Sigmoid colon (tissue), 7 donors: ENCODE measurements around the gene HPSE. TPM values are rescaled to one million over a fixed set of nuclear protein-coding genes. Genes with fewer than 3 reads are reported as not detected.

Experiments used
- DNase-seq: peaks from one replicate; pipeline ENCODE4 v3.0.0-alpha.2; 2019
- H3K27ac ChIP-seq, 4 donors: fragments of 200-600 bp; sonication (generic); one replicate each; pipeline ENCODE4 v1.5.1; 2016 to 2019; ENCODE audit warnings: mild to moderate bottlenecking in 1 of 4
- H3K27me3 ChIP-seq, 3 donors: fragments of 200-600 bp; sonication (generic); one replicate each; pipeline ENCODE4 v1.5.1; 2019; ENCODE audit warnings: mild to moderate bottlenecking in 1 of 3
- H3K36me3 ChIP-seq, 4 donors: fragments of 200-600 bp; sonication (generic); one replicate each; pipeline ENCODE4 v1.5.1; 2016 to 2019
- H3K4me1 ChIP-seq, 4 donors: fragments of 200-600 bp; sonication (generic); one replicate each; pipeline ENCODE4 v1.5.1; 2017 to 2019
- H3K4me3 ChIP-seq, 4 donors: fragments of 200-600 bp; sonication (generic); one replicate each; pipeline ENCODE4 v1.5.1; 2017 to 2019; ENCODE audit warnings: mild to moderate bottlenecking in 2 of 4, moderate library complexity in 1 of 4
- H3K9me3 ChIP-seq, 4 donors: fragments of 200-600 bp in 3 of 4; sonication (generic) in 3 of 4; one replicate each; pipeline versions ENCODE4 v1.5.1 to v1.6.1; 2013 to 2019
- EP300 ChIP-seq, 4 donors: sonication (generic); formaldehyde crosslinking; IDR thresholded peaks; one replicate each; pipeline ENCODE4 v1.6.1; 2017; ENCODE audit warnings: antibody characterized with exemption in 4 of 4
- POLR2A ChIP-seq, 2 donors: fragments of 450-650 bp; IDR thresholded peaks; one replicate each; pipeline ENCODE4 v1.6.1; 2016; ENCODE audit warnings: antibody characterized with exemption in 2 of 2, mild to moderate bottlenecking in 2 of 2, moderate library complexity in 2 of 2
- POLR2AphosphoS5 ChIP-seq, 4 donors: sonication (generic); formaldehyde crosslinking; IDR thresholded peaks; one replicate each; pipeline ENCODE4 v1.6.1; 2017; ENCODE audit warnings: antibody characterized with exemption in 4 of 4
- WGBS, 2 donors: extraction: QIAGEN DNeasy Blood & Tissue Kit; methylation state at CpG; one replicate each; pipeline ENCODE4 v1.1.7; 2013; 5-methylcytosine and 5-hydroxymethylcytosine counted together
- intact Hi-C: fragments of 100-400 bp; cut with DNase I; formaldehyde crosslinking; loops from one replicate; pipeline ENCODE4 v1.15.1; 2023
- polyA plus RNA-seq, 3 donors: library from polyadenylated mRNA; stranded (reverse); fragments of 200-250 nt; gene quantifications; one replicate each; pipeline ENCODE4 v1.2.3, GENCODE V29; 2013
- total RNA-seq, 4 donors: library from RNA; depleted of rRNA; stranded (reverse); fragments of >200 nt; gene quantifications; one replicate each; pipeline ENCODE4 v1.1.0, GENCODE V29; 2016
- TF ChIP-seq, protein P1 (sequence below), 4 experiments: fragments of 450-650 bp in 3 of 4; fragments of 200-600 bp in 1 of 4; IDR thresholded peaks; one replicate each; pipeline ENCODE4 v1.5.1; 2016 to 2019; ENCODE audit warnings: antibody characterized with exemption in 4 of 4, mild to moderate bottlenecking in 3 of 4, moderate library complexity in 2 of 4
- donor health status: healthy with polysubstance abuse.
- donor health status: Bipolar disorder and iron deficiency.
- donor health status: healthy.

HPSE gene
- total and polyA plus RNA-seq, 7 donors: 0.54 to 7.3 (median 0.71) TPM

GRCh38 chr4:83272900-83273299 is 61.7 kb downstream of the HPSE start:
- Histone ChIP-seq H3K27me3 (no peaks in the 10 kb centered on the region), H3K9me3 (no peaks in the 10 kb centered on the region), H3K36me3 (peaks cover 0 to 41% (median 5%) of the 10 kb centered on the region in 4 donors), H3K4me1 (no peaks in the 10 kb centered on the region), H3K27ac (no peak overlapping the region), H3K4me3 (no peak overlapping the region)
- TF ChIP-seq POLR2AphosphoS5 (IDR thresholded peaks at IDR 0.05) (no peak), EP300 (IDR thresholded peaks at IDR 0.05) (no peak), POLR2A (IDR thresholded peaks at IDR 0.05) (no peak)
- TF ChIP-seq, protein P1, sequence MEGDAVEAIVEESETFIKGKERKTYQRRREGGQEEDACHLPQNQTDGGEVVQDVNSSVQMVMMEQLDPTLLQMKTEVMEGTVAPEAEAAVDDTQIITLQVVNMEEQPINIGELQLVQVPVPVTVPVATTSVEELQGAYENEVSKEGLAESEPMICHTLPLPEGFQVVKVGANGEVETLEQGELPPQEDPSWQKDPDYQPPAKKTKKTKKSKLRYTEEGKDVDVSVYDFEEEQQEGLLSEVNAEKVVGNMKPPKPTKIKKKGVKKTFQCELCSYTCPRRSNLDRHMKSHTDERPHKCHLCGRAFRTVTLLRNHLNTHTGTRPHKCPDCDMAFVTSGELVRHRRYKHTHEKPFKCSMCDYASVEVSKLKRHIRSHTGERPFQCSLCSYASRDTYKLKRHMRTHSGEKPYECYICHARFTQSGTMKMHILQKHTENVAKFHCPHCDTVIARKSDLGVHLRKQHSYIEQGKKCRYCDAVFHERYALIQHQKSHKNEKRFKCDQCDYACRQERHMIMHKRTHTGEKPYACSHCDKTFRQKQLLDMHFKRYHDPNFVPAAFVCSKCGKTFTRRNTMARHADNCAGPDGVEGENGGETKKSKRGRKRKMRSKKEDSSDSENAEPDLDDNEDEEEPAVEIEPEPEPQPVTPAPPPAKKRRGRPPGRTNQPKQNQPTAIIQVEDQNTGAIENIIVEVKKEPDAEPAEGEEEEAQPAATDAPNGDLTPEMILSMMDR (IDR thresholded peaks at IDR 0.05): no peak
- intact Hi-C loops: no loop called here
- WGBS, 2 donors: 84 to 91% methylated on average over 5 of the region's 5 CpGs
- DNase-seq: no peak

DNA sequence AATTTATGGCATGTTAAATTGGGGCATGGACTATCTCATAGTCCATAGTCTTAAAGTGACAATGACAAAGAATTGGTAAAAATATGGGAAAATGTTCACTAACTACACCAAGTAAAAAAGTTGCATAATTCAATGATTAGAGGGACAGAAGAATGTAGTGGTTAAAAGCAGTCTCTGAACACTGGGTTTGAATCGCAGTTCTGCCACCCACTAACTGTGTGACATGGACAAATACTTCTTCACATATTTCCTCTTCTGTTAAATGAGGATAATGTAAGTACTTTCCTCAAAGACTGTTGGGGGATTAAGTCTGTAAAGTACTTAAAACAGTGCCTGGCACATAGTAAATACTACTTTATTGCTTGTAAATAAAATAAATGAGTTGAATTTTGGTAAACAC is 65.4 kb downstream of the HPSE start:
- TF ChIP-seq EP300 (IDR thresholded peaks at IDR 0.05) (no peak), POLR2AphosphoS5 (IDR thresholded peaks at IDR 0.05) (no peak), POLR2A (IDR thresholded peaks at IDR 0.05) (no peak)
- TF ChIP-seq, protein P1 (IDR thresholded peaks at IDR 0.05): no peak
- Histone ChIP-seq H3K36me3 (peaks cover 0 to 40% (median 5%) of the 10 kb centered on the region in 4 donors), H3K27ac (no peak overlapping the region), H3K4me1 (no peaks in the 10 kb centered on the region), H3K27me3 (no peaks in the 10 kb centered on the region), H3K9me3 (no peaks in the 10 kb centered on the region), H3K4me3 (no peak overlapping the region)
- intact Hi-C loops: no loop called here
- WGBS, 2 donors: 77 to 82% methylated on average over 1 of the region's 1 CpG
- DNase-seq: no peak

GRCh38 chr4:83268491-83268890 is 66.2 kb downstream of the HPSE start:
- Histone ChIP-seq H3K9me3 (no peaks in the 10 kb centered on the region), H3K36me3 (peaks cover 0 to 44% (median 5%) of the 10 kb centered on the region in 4 donors), H3K4me1 (no peaks in the 10 kb centered on the region), H3K27me3 (no peaks in the 10 kb centered on the region), H3K4me3 (no peak overlapping the region), H3K27ac (no peak overlapping the region)
- TF ChIP-seq, protein P1 (IDR thresholded peaks at IDR 0.05): no peak
- TF ChIP-seq EP300 (IDR thresholded peaks at IDR 0.05): no peak
- TF ChIP-seq POLR2A (IDR thresholded peaks at IDR 0.05): no peak
- TF ChIP-seq POLR2AphosphoS5 (IDR thresholded peaks at IDR 0.05): no peak
- DNase-seq: no peak
- intact Hi-C loops: no loop called here
- WGBS, 2 donors: 46 to 49% methylated on average over 2 of the region's 2 CpGs

DNA sequence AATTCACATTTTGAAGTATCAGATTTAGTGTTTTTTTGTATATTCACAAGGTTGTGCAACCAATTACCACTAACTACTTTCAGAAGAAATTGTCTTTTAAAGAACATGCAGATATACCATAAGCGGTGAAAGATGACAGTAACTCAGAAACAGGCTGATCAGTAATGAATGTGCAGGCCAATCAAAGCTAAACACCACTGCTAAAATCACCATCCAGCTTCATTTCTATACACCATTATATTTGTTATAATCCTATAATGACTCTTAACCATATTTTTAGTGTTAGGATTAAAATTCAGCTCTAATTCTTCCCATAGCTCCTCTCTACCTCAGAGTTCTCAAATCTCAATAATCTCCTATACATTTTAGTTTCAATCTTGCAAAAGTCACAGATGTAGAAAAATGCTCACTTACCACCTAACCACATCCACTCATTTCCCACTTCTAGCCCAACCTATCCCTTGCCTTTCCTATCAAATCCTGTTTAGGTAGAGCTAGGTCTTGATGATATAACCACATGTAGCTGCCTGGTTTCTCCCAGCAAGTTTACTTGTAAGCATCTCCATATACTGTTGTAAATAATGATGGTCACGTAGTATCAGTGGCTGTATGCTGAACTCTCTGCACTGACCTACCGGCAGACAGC is 66.7 kb downstream of the HPSE start:
- Histone ChIP-seq H3K4me1 (no peaks in the 10 kb centered on the region), H3K27me3 (no peaks in the 10 kb centered on the region), H3K36me3 (peaks cover 0 to 45% (median 5%) of the 10 kb centered on the region in 4 donors), H3K9me3 (no peaks in the 10 kb centered on the region), H3K27ac (no peak overlapping the region), H3K4me3 (no peak overlapping the region)
- TF ChIP-seq EP300 (IDR thresholded peaks at IDR 0.05): no peak
- TF ChIP-seq, protein P1 (IDR thresholded peaks at IDR 0.05): no peak
- no peak for TF ChIP-seq POLR2AphosphoS5 (IDR thresholded peaks at IDR 0.05)
- no peak for TF ChIP-seq POLR2A (IDR thresholded peaks at IDR 0.05)
- WGBS, 2 donors: 94 to 97% methylated on average over 3 of the region's 3 CpGs
- DNase-seq: no peak
- intact Hi-C loops: no loop called here
